Measurements from ENCODE around the gene WWOX.

Gene WWOX

DNA sequence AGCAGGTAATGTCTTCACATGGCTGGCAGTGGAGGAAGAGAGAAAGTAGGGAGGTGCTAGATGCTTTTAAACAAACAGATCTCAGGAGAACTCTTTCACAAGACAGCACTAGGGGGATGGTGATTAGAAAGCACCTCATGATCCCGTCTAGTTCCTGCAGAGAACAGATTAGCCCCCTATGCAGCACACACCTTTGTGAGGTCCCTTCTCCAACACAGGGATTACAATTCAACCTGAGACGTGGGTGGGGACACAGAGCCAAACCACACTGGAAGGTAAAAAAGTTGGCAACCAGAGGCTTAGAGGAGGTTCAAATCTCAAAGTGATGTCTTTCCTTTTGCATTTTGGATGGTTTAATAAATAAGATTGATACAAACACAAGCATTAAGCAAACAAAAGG, 394.7 kb downstream of the WWOX start:
- H3K9me3 ChIP-seq (ENCODE audit: insufficient read depth, low read length, severe bottlenecking) = no peaks in the 10 kb centered on the region
- H4K20me1 ChIP-seq (ENCODE audit: insufficient read depth, low read length) = no peaks in the 10 kb centered on the region
- no peak overlapping the region for H3K27ac ChIP-seq (ENCODE audit: low read length)
- H3K79me2 ChIP-seq (ENCODE audit: insufficient read depth, low read length) = no peaks in the 10 kb centered on the region
- TF ChIP-seq EZH2 (IDR thresholded peaks at IDR 0.05; ENCODE audit: borderline replicate concordance, low read depth, low read length, severe bottlenecking) = no peak
- TF ChIP-seq, protein P1, sequence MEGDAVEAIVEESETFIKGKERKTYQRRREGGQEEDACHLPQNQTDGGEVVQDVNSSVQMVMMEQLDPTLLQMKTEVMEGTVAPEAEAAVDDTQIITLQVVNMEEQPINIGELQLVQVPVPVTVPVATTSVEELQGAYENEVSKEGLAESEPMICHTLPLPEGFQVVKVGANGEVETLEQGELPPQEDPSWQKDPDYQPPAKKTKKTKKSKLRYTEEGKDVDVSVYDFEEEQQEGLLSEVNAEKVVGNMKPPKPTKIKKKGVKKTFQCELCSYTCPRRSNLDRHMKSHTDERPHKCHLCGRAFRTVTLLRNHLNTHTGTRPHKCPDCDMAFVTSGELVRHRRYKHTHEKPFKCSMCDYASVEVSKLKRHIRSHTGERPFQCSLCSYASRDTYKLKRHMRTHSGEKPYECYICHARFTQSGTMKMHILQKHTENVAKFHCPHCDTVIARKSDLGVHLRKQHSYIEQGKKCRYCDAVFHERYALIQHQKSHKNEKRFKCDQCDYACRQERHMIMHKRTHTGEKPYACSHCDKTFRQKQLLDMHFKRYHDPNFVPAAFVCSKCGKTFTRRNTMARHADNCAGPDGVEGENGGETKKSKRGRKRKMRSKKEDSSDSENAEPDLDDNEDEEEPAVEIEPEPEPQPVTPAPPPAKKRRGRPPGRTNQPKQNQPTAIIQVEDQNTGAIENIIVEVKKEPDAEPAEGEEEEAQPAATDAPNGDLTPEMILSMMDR (IDR thresholded peaks at IDR 0.05; ENCODE audit: borderline replicate concordance, extremely low read depth, low read length, poor library complexity, severe bottlenecking) = no peak
- H2AFZ ChIP-seq (ENCODE audit: low read depth, low read length) = no peak overlapping the region
- no peaks in the 10 kb centered on the region for H3K27me3 ChIP-seq (ENCODE audit: insufficient read depth, low read length, poor library complexity)
- no peaks in the 10 kb centered on the region for H3K4me1 ChIP-seq (ENCODE audit: insufficient read depth, low read length)
- DNase-seq (no peak), ATAC-seq (ENCODE audit: insufficient read depth, low read depth) (no peak)
- no peak overlapping the region for H3K4me3 ChIP-seq (ENCODE audit: low read depth in 1 of 2, low read length in 2 of 2)
- H3K9ac ChIP-seq (ENCODE audit: low read depth, low read length) = no peak overlapping the region
- no peak overlapping the region for H3K4me2 ChIP-seq (ENCODE audit: insufficient read depth, low read length)
- H3K36me3 ChIP-seq (ENCODE audit: insufficient read depth, low read length) = no peaks in the 10 kb centered on the region

DNA sequence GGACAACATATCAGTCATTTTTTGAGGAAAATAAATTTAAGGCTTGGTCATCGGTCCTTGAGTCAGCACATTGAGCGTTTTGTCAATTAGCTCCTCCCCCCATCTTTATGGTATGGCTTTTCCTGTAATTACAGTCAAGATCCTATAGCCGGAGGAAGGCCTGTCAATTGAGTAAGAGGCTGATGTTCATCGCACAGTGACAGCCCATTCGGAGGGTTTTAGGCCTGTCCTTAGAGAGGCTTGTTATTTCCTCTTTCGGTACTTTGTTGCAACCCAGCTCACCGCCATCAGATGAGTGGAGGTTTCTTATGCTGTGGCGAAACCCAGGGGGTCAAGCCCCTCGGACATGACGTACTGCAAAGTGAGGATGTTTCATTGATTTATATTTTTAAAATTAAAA, 395.2 kb downstream of the WWOX start:
- TF ChIP-seq EZH2 (IDR thresholded peaks at IDR 0.05; ENCODE audit: borderline replicate concordance, low read depth, low read length, severe bottlenecking) = no peak
- TF ChIP-seq, protein P1 (IDR thresholded peaks at IDR 0.05; ENCODE audit: borderline replicate concordance, extremely low read depth, low read length, poor library complexity, severe bottlenecking) = no peak
- H3K79me2 ChIP-seq (ENCODE audit: insufficient read depth, low read length) = no peaks in the 10 kb centered on the region
- H3K27me3 ChIP-seq (ENCODE audit: insufficient read depth, low read length, poor library complexity) = no peaks in the 10 kb centered on the region
- no peak for ATAC-seq (ENCODE audit: insufficient read depth, low read depth)
- H3K4me2 ChIP-seq (ENCODE audit: insufficient read depth, low read length) = no peak overlapping the region
- no peaks in the 10 kb centered on the region for H4K20me1 ChIP-seq (ENCODE audit: insufficient read depth, low read length)
- H3K9ac ChIP-seq (ENCODE audit: low read depth, low read length) = no peak overlapping the region
- no peaks in the 10 kb centered on the region for H3K36me3 ChIP-seq (ENCODE audit: insufficient read depth, low read length)
- no peak overlapping the region for H3K4me3 ChIP-seq (ENCODE audit: low read depth in 1 of 2, low read length in 2 of 2)
- H2AFZ ChIP-seq (ENCODE audit: low read depth, low read length) = no peak overlapping the region
- no peaks in the 10 kb centered on the region for H3K9me3 ChIP-seq (ENCODE audit: insufficient read depth, low read length, severe bottlenecking)
- H3K27ac ChIP-seq (ENCODE audit: low read length) = no peak overlapping the region
- no peak for DNase-seq
- no peaks in the 10 kb centered on the region for H3K4me1 ChIP-seq (ENCODE audit: insufficient read depth, low read length)

DNA sequence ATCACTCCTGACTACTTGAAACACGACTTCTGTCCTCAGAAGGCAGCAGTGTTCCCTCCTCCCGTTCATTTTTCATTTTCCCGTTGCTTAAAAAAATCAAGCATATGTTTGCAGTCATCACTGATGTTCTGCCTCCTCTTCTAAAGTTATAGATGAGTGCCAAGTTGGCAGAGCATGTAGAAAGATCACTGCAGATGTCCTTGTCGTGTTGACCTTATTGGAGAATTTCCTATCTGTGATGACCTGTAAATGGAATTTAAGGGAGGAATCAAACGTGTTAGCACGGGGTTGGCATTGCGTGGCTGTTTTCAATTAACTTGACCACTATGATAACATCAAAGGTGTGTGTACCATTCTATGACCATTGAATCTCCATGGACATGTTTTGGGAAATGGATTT, 396.7 kb downstream of the WWOX start:
- Histone ChIP-seq H4K20me1 (ENCODE audit: insufficient read depth, low read length) (no peaks in the 10 kb centered on the region), H3K79me2 (ENCODE audit: insufficient read depth, low read length) (no peaks in the 10 kb centered on the region), H3K9me3 (ENCODE audit: insufficient read depth, low read length, severe bottlenecking) (no peaks in the 10 kb centered on the region), H3K4me3 (ENCODE audit: low read depth in 1 of 2, low read length in 2 of 2) (no peak overlapping the region), H3K9ac (ENCODE audit: low read depth, low read length) (no peak overlapping the region), H3K27me3 (ENCODE audit: insufficient read depth, low read length, poor library complexity) (no peaks in the 10 kb centered on the region), H3K4me2 (ENCODE audit: insufficient read depth, low read length) (no peak overlapping the region), H2AFZ (ENCODE audit: low read depth, low read length) (no peak overlapping the region), H3K27ac (ENCODE audit: low read length) (no peak overlapping the region), H3K36me3 (ENCODE audit: insufficient read depth, low read length) (no peaks in the 10 kb centered on the region), H3K4me1 (ENCODE audit: insufficient read depth, low read length) (no peaks in the 10 kb centered on the region)
- ATAC-seq (ENCODE audit: insufficient read depth, low read depth) = no peak
- TF ChIP-seq, protein P1 (IDR thresholded peaks at IDR 0.05; ENCODE audit: borderline replicate concordance, extremely low read depth, low read length, poor library complexity, severe bottlenecking) = no peak
- TF ChIP-seq EZH2 (IDR thresholded peaks at IDR 0.05; ENCODE audit: borderline replicate concordance, low read depth, low read length, severe bottlenecking) = no peak
- no peak for DNase-seq

DNA sequence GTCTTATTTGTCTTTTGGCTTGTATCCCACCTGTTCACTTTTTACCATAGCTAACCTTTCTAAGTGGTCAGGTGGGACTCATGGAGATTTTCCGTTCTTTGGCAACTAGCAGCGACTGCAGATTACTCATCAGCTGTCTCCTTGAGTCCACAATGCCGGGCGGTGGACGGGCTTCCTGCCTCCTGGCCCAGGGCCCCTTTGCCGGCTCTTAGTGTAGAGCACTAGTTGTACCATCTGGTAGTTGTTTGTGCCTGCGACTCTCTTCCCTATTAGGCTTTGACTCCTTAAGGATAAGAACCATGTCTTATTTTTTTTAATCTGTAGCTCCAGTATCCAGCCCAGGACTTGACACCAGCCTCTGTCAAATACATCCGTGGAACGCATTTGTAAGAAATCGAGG, 399.9 kb downstream of the WWOX start:
- no peak overlapping the region for H3K4me2 ChIP-seq (ENCODE audit: insufficient read depth, low read length)
- no peak for DNase-seq
- no peaks in the 10 kb centered on the region for H3K4me1 ChIP-seq (ENCODE audit: insufficient read depth, low read length)
- no peaks in the 10 kb centered on the region for H3K79me2 ChIP-seq (ENCODE audit: insufficient read depth, low read length)
- TF ChIP-seq EZH2 (IDR thresholded peaks at IDR 0.05; ENCODE audit: borderline replicate concordance, low read depth, low read length, severe bottlenecking) = no peak
- TF ChIP-seq, protein P1 (IDR thresholded peaks at IDR 0.05; ENCODE audit: borderline replicate concordance, extremely low read depth, low read length, poor library complexity, severe bottlenecking) = no peak
- H3K27me3 ChIP-seq (ENCODE audit: insufficient read depth, low read length, poor library complexity) = no peaks in the 10 kb centered on the region
- H3K9ac ChIP-seq (ENCODE audit: low read depth, low read length) = no peak overlapping the region
- no peak overlapping the region for H2AFZ ChIP-seq (ENCODE audit: low read depth, low read length)
- H3K36me3 ChIP-seq (ENCODE audit: insufficient read depth, low read length) = no peaks in the 10 kb centered on the region
- no peak overlapping the region for H3K27ac ChIP-seq (ENCODE audit: low read length)
- no peaks in the 10 kb centered on the region for H4K20me1 ChIP-seq (ENCODE audit: insufficient read depth, low read length)
- H3K4me3 ChIP-seq (ENCODE audit: low read depth in 1 of 2, low read length in 2 of 2) = no peak overlapping the region
- H3K9me3 ChIP-seq (ENCODE audit: insufficient read depth, low read length, severe bottlenecking) = no peaks in the 10 kb centered on the region
- no peak for ATAC-seq (ENCODE audit: insufficient read depth, low read depth)
